CD4-positive, alpha-beta T cell treated with Interferon gamma for 1 hour (primary cell): Measurements from ENCODE around the gene HDGFL3.
"Not testable (repeated sequence)": the region's sequence is repeated elsewhere in the genome, so short reads cannot be mapped to it uniquely, and the experiment has no call there.

ENCODE experiments used
- DNase-seq: peaks from one replicate; pipeline ENCODE4 v3.0.0-alpha.2; 2020

HDGFL3 gene

DNA sequence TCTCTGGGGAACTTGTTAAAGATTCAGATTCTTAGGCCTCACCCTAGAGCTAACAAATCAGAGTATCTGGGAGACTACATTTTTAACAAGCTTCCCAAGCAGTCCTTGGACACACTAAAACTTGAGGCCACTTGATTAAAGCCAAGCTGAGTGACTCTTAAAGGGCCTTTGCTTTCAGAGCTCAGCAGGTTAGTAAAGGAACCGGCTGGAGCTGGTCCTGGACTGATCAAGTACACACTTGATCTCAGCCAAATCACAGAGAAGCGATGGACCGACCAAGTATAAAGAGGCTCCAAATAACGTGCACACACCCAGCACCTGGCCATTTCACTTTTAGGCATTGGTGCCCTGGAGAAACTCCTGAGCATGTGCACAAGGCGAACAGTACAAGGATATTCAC, 113.0 kb downstream of the HDGFL3 start:
- no peak for DNase-seq

DNA sequence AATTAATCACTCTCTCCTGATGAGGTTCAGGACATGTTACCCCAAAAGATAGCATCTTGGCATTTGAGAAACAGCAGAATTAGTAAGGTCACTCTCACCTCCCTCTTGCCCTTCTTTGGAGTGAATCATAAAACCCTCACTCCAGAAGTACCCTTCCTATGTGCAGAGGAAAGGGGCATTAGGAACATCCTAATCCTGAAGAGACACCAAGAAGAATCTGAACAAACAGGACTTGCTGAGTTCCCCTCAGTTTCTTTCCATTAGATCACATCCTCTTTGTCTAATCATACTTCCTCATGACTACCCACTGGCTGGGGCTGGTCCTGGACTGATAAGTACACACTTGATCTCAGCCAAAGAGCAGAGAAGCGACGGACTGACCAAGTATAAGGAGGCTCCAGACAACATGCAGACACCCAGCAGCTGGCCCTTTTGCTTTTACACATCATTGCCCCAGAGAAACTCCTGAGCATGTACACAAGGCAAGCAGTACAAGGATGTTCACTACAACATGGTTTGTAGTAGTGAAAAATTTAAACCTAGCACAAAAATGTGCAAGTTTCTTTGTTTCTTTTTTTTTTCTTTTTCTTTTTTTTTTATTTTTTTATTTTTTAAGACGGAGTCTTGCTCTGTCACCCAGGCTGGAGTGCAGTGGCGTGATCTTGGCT, 115.2 kb downstream of the HDGFL3 start:
- peak; percentile 33 for DNase-seq

DNA sequence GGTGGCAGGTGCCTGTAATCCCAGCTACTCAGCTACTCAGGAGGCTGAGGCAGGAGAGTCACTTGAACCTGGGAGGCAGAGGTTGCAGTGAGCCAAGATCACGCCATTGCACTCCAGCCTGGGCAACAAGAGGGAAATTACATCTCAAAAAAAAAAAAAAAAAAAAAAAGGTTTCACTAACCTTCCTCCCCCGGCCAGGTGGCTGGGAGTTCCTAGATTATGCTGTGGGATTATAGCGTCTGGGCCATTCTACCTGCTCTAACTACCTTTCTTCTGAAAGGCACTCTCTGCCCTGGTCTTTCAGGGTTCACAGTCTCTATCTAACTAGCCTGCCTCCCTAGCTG, 115.7 kb downstream of the HDGFL3 start:
- not testable (repeated sequence) for DNase-seq

DNA sequence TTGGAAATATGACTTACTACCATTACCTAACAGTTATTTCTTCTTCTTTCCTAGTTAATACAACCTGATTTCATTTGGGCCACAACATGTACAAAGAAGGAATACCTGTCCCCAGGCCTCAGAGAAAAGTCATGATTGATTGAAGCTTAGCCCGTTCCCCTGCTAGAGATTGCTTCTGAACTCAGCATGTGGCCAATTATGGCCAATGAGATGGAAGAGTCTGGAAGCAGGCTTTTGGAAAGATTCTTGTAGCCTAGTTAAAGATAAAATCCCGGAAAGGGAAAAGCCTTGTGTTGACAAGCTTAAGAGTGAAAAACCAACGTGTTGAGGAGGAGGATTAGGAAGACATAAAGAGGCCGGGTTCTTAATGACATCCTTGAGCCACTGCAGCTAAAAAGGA, 117.2 kb downstream of the HDGFL3 start:
- DNase-seq: no peak

DNA sequence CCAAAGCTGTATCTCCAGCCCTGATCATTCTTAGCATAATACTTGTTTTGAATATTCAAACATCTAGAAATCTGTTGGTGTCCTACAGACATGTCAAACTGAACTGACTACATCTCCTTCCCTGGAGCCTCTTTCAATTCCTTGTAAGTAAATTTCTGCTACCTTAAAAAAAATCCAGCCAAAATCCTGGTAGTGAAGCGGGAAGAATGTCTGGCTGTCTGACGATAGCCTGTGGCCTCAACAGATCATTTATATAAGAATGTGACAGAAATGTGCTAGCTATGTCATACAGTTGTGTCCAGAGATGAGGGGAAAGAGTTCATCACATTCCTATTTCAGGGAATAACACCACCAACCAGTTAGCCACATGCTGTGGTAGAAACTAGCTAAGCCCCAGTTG, 118.7 kb downstream of the HDGFL3 start:
- DNase-seq: no peak

DNA sequence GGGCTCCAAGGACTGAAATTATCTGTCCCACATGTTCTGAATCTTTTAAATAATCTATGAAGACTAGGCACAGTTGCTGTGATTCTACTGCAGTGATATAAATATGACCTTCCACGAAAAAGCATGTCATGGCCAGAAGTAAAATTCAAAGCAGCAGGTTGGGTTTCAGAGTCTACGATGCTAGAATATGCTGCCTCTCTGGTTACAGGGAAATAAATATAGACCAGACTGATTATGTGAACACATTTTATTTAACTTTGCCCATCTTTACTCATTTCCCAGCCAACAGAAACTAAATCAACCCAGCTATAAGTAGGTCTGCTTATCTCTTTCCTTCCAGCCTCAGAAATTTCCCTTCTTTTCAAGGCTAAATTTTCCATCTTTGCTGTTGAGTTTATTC, 120.0 kb downstream of the HDGFL3 start:
- DNase-seq: no peak

DNA sequence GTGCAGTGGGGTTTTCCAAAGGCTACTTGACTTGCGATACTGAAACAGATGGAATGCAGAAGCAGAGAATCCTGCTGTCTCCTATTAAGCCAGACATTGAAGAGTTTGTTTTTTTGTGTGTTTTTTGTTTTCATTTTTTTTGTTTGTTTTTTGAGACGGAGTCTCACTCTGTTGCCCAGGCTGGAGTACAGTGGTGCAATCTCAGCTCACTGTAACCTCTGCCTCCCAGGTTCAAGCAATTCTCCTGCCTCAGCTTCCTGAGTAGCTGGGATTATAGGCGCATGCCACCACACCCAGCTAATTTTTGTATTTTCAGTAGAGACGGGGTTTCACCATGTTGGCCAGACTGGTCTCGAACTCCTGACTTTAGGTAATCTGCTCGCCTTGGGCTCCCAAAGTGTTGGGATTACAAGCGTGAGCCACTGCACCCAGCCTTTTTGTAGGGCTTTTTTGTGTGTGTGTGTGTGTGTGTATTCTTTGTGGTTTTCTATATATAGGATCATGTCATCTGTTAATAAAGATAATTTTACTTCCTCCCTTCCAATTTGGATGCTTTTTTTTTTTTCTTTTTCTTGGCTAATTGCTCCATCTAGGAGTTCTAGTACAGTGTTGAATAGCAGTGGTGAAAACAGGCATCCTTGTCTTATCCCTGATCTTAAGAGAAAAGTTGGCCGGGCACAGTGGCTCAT, 121.6 kb downstream of the HDGFL3 start:
- DNase-seq: not testable (repeated sequence)

DNA sequence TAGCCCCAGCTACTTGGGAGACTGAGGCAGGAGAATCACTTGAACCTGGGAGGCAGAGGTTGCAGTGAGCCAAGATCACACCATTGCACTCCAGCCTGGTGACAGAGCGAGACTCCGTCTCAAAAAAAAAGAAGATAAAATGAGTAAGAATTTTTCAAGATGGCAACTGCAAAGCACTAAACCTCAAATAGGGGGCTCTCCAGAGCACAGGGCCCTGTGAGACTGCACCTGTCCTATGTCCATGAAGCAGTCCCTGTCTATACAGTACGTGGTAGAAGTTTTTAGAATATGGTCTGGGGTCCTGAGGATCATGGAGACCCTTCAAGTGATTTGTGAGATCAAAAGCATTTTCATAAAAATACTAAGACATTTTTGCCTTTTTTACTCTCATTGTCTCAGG, 122.2 kb downstream of the HDGFL3 start:
- not testable (repeated sequence) for DNase-seq

DNA sequence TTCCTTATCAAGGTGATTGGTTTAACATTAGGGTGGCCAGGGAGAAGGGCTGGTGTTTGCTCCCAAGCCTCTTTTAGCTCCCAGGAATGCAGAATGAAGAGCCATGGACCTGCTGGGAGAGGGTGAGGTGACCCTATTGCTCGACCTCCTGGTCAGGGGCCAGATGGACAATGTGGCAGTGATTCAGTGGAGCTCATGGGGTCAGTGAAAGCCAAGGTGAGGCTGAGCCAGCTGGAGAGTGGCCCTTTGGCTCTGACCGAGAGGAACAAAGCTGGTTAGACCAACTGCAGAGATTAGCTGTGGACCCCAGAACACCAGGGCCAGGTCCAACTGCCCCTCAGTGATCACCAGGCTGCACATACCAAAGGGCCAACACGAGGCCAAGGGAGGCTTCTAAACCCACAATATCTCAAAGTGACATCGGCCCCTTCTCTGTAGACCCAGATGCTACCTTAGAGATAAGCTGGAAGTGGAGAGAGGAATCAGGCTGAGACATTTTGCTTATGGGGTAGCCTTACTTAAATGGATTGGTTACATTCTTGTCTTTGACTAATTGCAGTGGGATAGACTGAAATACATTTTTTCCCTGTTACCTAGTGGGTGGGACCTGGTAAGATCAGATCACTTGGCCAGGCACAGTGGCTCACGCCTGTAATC, 124.8 kb downstream of the HDGFL3 start:
- no peak for DNase-seq

DNA sequence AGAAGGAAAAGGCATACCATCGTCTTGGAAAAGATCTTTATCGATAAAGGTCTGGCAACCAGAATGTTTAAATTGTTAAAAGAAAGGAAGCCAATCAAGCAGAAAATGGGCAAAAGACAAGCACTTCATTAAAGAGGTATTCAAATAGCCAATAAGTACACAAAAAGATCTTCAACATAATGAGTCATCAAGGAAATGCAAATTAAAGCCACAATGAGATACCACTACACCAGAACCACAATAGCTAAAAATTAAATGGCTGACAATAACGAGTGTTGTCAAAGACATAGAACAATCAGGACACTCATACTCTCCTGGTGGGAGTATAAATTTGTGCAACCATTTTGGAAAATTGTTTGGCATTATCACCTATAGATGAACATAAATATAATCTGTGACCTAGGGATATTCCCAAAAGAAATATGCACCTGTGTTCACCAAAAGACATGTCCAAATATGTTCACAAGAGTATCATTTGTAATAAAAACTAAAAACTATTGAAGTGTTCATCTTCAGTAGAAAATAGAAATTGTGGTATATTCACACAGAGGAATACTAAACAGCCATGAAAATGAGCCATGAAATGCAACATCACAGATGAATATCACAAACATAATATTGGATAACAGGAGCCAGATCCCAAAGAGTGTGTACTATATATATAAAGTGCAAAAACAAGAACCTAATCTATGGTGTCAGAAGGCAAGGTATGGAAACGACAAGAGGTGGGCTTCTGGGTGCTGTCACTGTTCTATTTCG, 126.2 kb downstream of the HDGFL3 start:
- no peak for DNase-seq

DNA sequence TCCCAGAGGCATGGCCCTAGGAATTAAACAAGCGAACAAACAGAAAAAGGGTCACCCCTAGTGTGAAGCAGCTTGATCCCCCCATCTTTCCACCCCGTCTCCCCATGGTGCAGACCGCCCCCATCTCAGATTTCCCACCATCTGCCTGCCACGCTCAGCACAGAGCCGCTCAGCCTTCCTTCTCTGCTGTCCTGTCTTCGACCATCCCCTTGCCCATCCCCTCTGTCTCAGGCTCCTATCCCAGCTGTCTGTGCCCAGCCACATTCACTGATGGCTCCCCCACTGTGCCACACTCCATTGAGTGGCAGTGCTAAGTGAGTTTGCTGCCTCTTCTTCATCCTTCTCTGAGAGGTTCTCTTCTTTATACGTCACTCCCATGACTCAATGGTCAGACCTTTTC, 128.9 kb downstream of the HDGFL3 start:
- DNase-seq: no peak
